SK-N-SH (cell line): ENCODE data around the gene PSKH1. TPM values are rescaled to one million over a fixed set of nuclear protein-coding genes. Genes with fewer than 3 reads are reported as not detected.

Experiments
- CTCF ChIA-PET: fragments of 300-600, 350-600 bp; formaldehyde crosslinking; extraction: SDS; loops from one replicate; lab custom pipeline; 2021; lab: Yijun Ruan, JAX
- POLR2A ChIA-PET: fragments of 350-600 bp; sonication (Branson Sonifier 250); formaldehyde crosslinking; extraction: SDS; loops from one replicate; lab custom pipeline; 2020; ENCODE audit warnings: antibody characterized with exemption, inconsistent platforms; lab: Yijun Ruan, JAX
- DNase-seq: peaks from one replicate; pipeline ENCODE4 v3.0.0; 2012
- H2AFZ ChIP-seq: fragments of 200-600 bp; sonication (generic); 2 replicates; pipeline ENCODE4 v1.8.1; 2016; ENCODE audit warnings: antibody characterized with exemption, mild to moderate bottlenecking, low read depth
- H3F3A ChIP-seq: fragments of 200-600 bp; sonication (generic); replicated peaks from 2 replicates; pipeline ENCODE3; 2016; ENCODE audit warnings: antibody characterized with exemption, mild to moderate bottlenecking; ENCODE audit not compliant: insufficient read depth
- H3K27ac ChIP-seq, 2 experiments: fragments of 200-500 bp in 1 of 2; fragments of 200-600 bp in 1 of 2; sonication (Bioruptor generic) in 1 of 2; sonication (generic), shearing (Covaris generic) in 1 of 2; 2 replicates each; pipeline versions ENCODE4 v1.5.1 to v1.6.1; 2014 to 2016; ENCODE audit warnings: low read depth in 2 of 2, inconsistent platforms in 1 of 2, low read length in 1 of 2, mild to moderate bottlenecking in 1 of 2, mixed read lengths in 1 of 2
- H3K27me3 ChIP-seq: fragments of 200-600 bp; sonication (generic), shearing (Covaris generic); 2 replicates; pipeline ENCODE4 v1.6.1; 2016; ENCODE audit warnings: mixed run types; ENCODE audit not compliant: insufficient read depth
- H3K36me3 ChIP-seq, 2 experiments: fragments of 200-500 bp in 1 of 2; fragments of 200-600 bp in 1 of 2; sonication (Bioruptor generic) in 1 of 2; sonication (generic) in 1 of 2; replicated peaks in 1 of 2; 2 replicates each; pipeline versions ENCODE3 to v1.5.1; 2014 to 2016; ENCODE audit warnings: low read length in 1 of 2, mild to moderate bottlenecking in 1 of 2; ENCODE audit not compliant: insufficient read depth in 2 of 2, control insufficient read depth in 1 of 2
- H3K4me1 ChIP-seq, 2 experiments: fragments of 200-500 bp in 1 of 2; fragments of 200-600 bp in 1 of 2; sonication (Bioruptor generic) in 1 of 2; sonication (generic), shearing (Covaris generic) in 1 of 2; 2 replicates each; pipeline versions ENCODE4 v1.5.1 to v1.6.1; 2014 to 2016; ENCODE audit warnings: low read depth in 1 of 2, low read length in 1 of 2, mixed run types in 1 of 2; ENCODE audit not compliant: insufficient read depth in 2 of 2, control insufficient read depth in 1 of 2
- H3K4me2 ChIP-seq: fragments of 200-600 bp; sonication (generic), shearing (Covaris generic); 2 replicates; pipeline ENCODE4 v1.6.1; 2017; ENCODE audit warnings: mixed run types
- H3K4me3 ChIP-seq, 2 experiments: fragments of 200-500 bp in 1 of 2; fragments of 200-600 bp in 1 of 2; sonication (Bioruptor generic) in 1 of 2; sonication (generic), shearing (Covaris generic) in 1 of 2; 2 replicates each; pipeline versions ENCODE4 v1.5.1 to v1.8.1; 2014 to 2016; ENCODE audit warnings: low read depth in 2 of 2, inconsistent platforms in 1 of 2, low read length in 1 of 2, mild to moderate bottlenecking in 1 of 2, mixed read lengths in 1 of 2, moderate library complexity in 1 of 2
- H3K79me2 ChIP-seq: fragments of 200-600 bp; sonication (generic); 2 replicates; pipeline ENCODE4 v1.8.1; 2017; ENCODE audit warnings: mild to moderate bottlenecking; ENCODE audit not compliant: insufficient read depth
- H3K9ac ChIP-seq: fragments of 200-600 bp; sonication (generic); 2 replicates; pipeline ENCODE4 v1.6.1; 2017; ENCODE audit warnings: mixed run types
- H3K9me2 ChIP-seq: fragments of 200-600 bp; sonication (generic); 2 replicates; pipeline ENCODE4 v1.6.1; 2017; ENCODE audit warnings: mixed run types
- H3K9me3 ChIP-seq: fragments of 200-600 bp; sonication (generic); 2 replicates; pipeline ENCODE4 v1.6.1; 2017; ENCODE audit warnings: mixed run types, mild to moderate bottlenecking, moderate library complexity
- H4K20me1 ChIP-seq: fragments of 200-600 bp; sonication (generic); 2 replicates; pipeline ENCODE4 v1.6.1; 2017; ENCODE audit warnings: mild to moderate bottlenecking, mixed run types; ENCODE audit not compliant: insufficient read depth
- EP300 ChIP-seq, 2 experiments: IDR thresholded peaks; 2 replicates each; pipeline versions ENCODE4 v1.4.0 to v1.6.1; 2012; ENCODE audit warnings: borderline replicate concordance in 1 of 2, low read depth in 1 of 2, low read length in 1 of 2
- JUND ChIP-seq: IDR thresholded peaks from 2 replicates; pipeline ENCODE4 v1.4.0; 2012
- NRF1 ChIP-seq: IDR thresholded peaks from 2 replicates; pipeline ENCODE4 v1.6.1; 2012; ENCODE audit warnings: low read depth, mild to moderate bottlenecking, low read length
- RXRA ChIP-seq: IDR thresholded peaks from 2 replicates; pipeline ENCODE4 v1.4.0; 2012; ENCODE audit warnings: low read depth, mild to moderate bottlenecking, borderline replicate concordance
- YY1 ChIP-seq: IDR thresholded peaks from 2 replicates; pipeline ENCODE4 v1.4.0; 2012; ENCODE audit warnings: low read depth, mild to moderate bottlenecking
- WGBS: methylation state at CpG from one replicate; pipeline ENCODE4 v1.1.6; 2017; ENCODE audit warnings: low lambda C conversion rate; 5-methylcytosine and 5-hydroxymethylcytosine counted together
- polyA plus RNA-seq, 3 experiments: library from polyadenylated mRNA; depleted of rRNA; stranded (reverse); fragments of >200 nt; gene quantifications; 2 replicates each; pipeline ENCODE4 v1.2.3, GENCODE V29; 2012
- TF ChIP-seq, protein P1 (sequence below): IDR thresholded peaks from 2 replicates; pipeline ENCODE4 v1.4.0; 2012; ENCODE audit warnings: low read depth
- TF ChIP-seq, protein P2 (sequence below): fragments of 200-600 bp; sonication (generic); IDR thresholded peaks from 2 replicates; pipeline ENCODE4 v1.6.1; 2017; ENCODE audit warnings: antibody characterized with exemption, mild to moderate bottlenecking, moderate library complexity
- TF ChIP-seq, protein P3 (sequence below): IDR thresholded peaks from 2 replicates; pipeline ENCODE4 v1.6.1; 2012; ENCODE audit warnings: mild to moderate bottlenecking, low read depth, low read length, moderate library complexity

PSKH1 gene
- polyA plus RNA-seq, 1 of the 3 experiments (the other 2 are of a cell fraction): 30.1 TPM

DNA sequence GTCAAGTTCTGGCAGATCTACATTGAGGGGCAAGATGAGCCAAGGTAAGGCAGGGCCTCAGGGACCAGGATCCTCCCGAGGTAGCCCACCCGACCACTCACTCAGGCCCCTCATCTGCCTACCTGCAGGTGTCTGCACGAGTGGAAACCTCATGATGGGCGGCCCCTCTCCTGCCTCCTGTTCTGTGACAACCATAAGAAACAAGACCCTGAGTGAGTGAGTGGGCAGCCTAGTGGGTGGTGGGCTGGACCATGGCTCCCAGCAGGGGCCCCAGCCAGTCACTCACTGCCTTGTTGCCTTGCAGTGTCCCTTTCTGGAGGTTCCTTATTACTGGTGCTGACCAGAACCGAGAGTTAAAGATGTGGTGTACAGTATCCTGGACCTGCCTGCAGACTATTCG is 14.8 kb upstream of the PSKH1 start:
- Histone ChIP-seq H2AFZ (no peak overlapping the region), H3K9ac (no peak overlapping the region), H3K27me3 (no peaks in the 10 kb centered on the region), H3K79me2 (peaks cover 37% of the 10 kb centered on the region), H4K20me1 (peaks cover 27% of the 10 kb centered on the region), H3K4me3 (no peak overlapping the region), H3K9me2 (no peaks in the 10 kb centered on the region), H3F3A (peaks cover 1% of the 10 kb centered on the region), H3K27ac (no peak overlapping the region), H3K4me2 (no peak overlapping the region), H3K36me3 (peaks cover 19 to 72% of the 10 kb centered on the region in 2 experiments), H3K9me3 (no peaks in the 10 kb centered on the region), H3K4me1 (peaks cover 9 to 11% of the 10 kb centered on the region in 2 experiments; a peak in 1 of 4 replicates)
- no peak for DNase-seq
- CTCF ChIA-PET: interaction anchor here (3.3 to 22.4 kb wide), 2 partner anchors 53 to 62 kb away, joined by 12 to 564 read pairs; partner anchors contain the start of genes CTRL, LCAT and PSMB10
- POLR2A ChIA-PET: no interaction called here
- 78% methylated on average over 6 of the region's 6 CpGs for WGBS
- TF ChIP-seq EP300 (IDR thresholded peaks at IDR 0.05; ENCODE audit: borderline replicate concordance in 1 of 2, low read depth in 1 of 2, low read length in 1 of 2): no peak
- TF ChIP-seq, protein P1, sequence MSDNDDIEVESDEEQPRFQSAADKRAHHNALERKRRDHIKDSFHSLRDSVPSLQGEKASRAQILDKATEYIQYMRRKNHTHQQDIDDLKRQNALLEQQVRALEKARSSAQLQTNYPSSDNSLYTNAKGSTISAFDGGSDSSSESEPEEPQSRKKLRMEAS: no peak

DNA sequence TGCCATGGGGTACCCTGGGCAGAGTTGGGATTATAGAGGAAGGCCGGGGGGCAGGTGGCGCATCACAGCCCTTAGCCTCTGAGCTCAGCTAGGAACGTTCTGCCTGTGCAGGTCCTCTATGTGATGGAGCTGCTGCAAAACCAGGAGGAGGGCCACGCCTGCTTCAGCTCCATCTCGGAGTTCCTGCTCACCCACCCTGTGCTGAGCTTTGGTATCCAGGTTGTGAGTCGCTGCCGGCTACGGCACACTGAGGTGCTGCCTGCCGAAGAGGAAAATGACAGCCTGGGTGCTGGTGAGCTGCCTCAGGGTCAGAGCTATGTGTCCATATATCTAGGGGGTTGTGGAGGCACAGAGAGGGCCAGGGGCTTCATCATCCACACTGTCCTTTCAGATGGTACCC is 14.2 kb upstream of the PSKH1 start:
- 97% methylated on average over 9 of the region's 9 CpGs for WGBS
- no peak overlapping the region for H2AFZ ChIP-seq
- no peaks in the 10 kb centered on the region for H3K9me2 ChIP-seq
- H3K4me3 ChIP-seq: no peak overlapping the region
- peaks cover 21 to 78% of the 10 kb centered on the region in 2 experiments for H3K36me3 ChIP-seq
- POLR2A ChIA-PET: no interaction called here
- no peak for DNase-seq
- TF ChIP-seq JUND: no peak
- TF ChIP-seq NRF1: no peak
- H3K4me1 ChIP-seq: peaks cover 7 to 11% of the 10 kb centered on the region in 2 experiments; a peak in 1 of 4 replicates
- H3K4me2 ChIP-seq: no peak overlapping the region
- H3F3A ChIP-seq: peaks cover 7% of the 10 kb centered on the region
- H3K79me2 ChIP-seq: peaks cover 31% of the 10 kb centered on the region
- CTCF ChIA-PET: interaction anchor here (1.4 to 22.4 kb wide), 3 partner anchors 53 to 216 kb away, joined by 4 to 564 read pairs (median 12); partner anchors contain the start of genes CTRL, LCAT and PSMB10
- no peaks in the 10 kb centered on the region for H3K9me3 ChIP-seq
- H3K27ac ChIP-seq: no peak overlapping the region
- H3K9ac ChIP-seq: no peak overlapping the region
- H3K27me3 ChIP-seq: no peaks in the 10 kb centered on the region
- H4K20me1 ChIP-seq: peaks cover 32% of the 10 kb centered on the region

DNA sequence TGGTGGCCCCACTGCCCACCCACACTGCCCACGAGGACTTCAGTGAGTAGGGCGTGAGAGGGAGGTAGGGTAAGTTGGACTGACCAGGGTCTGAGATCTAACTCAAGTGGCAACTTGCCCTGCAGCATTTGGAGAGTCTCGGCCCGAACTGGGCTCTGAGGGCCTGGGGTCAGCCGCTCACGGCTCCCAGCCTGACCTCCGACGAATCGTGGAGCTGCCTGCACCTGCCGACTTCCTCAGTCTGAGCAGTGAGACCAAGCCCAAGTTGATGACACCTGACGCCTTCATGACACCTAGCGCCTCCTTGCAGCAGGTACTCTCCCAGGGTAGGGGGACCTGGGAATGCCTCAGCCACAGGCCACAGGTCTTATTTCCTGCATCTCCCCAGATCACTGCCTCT is 13.6 kb upstream of the PSKH1 start:
- Histone ChIP-seq H3K36me3 (peaks cover 21 to 83% of the 10 kb centered on the region in 2 experiments), H3K9me2 (no peaks in the 10 kb centered on the region), H3F3A (peaks cover 13% of the 10 kb centered on the region), H2AFZ (no peak overlapping the region), H3K27ac (no peak overlapping the region), H3K4me3 (no peak overlapping the region), H4K20me1 (peaks cover 32% of the 10 kb centered on the region), H3K4me1 (peaks cover 7 to 10% of the 10 kb centered on the region in 2 experiments; a peak in 2 of 4 replicates), H3K27me3 (no peaks in the 10 kb centered on the region), H3K4me2 (no peak overlapping the region), H3K9ac (no peak overlapping the region), H3K9me3 (no peaks in the 10 kb centered on the region), H3K79me2 (peaks cover 25% of the 10 kb centered on the region)
- TF ChIP-seq, protein P2, sequence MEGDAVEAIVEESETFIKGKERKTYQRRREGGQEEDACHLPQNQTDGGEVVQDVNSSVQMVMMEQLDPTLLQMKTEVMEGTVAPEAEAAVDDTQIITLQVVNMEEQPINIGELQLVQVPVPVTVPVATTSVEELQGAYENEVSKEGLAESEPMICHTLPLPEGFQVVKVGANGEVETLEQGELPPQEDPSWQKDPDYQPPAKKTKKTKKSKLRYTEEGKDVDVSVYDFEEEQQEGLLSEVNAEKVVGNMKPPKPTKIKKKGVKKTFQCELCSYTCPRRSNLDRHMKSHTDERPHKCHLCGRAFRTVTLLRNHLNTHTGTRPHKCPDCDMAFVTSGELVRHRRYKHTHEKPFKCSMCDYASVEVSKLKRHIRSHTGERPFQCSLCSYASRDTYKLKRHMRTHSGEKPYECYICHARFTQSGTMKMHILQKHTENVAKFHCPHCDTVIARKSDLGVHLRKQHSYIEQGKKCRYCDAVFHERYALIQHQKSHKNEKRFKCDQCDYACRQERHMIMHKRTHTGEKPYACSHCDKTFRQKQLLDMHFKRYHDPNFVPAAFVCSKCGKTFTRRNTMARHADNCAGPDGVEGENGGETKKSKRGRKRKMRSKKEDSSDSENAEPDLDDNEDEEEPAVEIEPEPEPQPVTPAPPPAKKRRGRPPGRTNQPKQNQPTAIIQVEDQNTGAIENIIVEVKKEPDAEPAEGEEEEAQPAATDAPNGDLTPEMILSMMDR: no peak
- TF ChIP-seq, protein P3, sequence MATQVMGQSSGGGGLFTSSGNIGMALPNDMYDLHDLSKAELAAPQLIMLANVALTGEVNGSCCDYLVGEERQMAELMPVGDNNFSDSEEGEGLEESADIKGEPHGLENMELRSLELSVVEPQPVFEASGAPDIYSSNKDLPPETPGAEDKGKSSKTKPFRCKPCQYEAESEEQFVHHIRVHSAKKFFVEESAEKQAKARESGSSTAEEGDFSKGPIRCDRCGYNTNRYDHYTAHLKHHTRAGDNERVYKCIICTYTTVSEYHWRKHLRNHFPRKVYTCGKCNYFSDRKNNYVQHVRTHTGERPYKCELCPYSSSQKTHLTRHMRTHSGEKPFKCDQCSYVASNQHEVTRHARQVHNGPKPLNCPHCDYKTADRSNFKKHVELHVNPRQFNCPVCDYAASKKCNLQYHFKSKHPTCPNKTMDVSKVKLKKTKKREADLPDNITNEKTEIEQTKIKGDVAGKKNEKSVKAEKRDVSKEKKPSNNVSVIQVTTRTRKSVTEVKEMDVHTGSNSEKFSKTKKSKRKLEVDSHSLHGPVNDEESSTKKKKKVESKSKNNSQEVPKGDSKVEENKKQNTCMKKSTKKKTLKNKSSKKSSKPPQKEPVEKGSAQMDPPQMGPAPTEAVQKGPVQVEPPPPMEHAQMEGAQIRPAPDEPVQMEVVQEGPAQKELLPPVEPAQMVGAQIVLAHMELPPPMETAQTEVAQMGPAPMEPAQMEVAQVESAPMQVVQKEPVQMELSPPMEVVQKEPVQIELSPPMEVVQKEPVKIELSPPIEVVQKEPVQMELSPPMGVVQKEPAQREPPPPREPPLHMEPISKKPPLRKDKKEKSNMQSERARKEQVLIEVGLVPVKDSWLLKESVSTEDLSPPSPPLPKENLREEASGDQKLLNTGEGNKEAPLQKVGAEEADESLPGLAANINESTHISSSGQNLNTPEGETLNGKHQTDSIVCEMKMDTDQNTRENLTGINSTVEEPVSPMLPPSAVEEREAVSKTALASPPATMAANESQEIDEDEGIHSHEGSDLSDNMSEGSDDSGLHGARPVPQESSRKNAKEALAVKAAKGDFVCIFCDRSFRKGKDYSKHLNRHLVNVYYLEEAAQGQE: no peak
- TF ChIP-seq YY1: no peak
- no peak for TF ChIP-seq RXRA
- no peak for DNase-seq
- 97% methylated on average over 12 of the region's 12 CpGs for WGBS
- ChIA-PET POLR2A (no interaction called here), CTCF (interaction anchor here (1.4 to 22.4 kb wide), 3 partner anchors 52 to 217 kb away, joined by 4 to 564 read pairs (median 12); partner anchors contain the start of genes CTRL, LCAT and PSMB10)
